HL-60/S4 (cell line): ENCODE measurements around the gene PPP1R8.

Experiments used
- in situ Hi-C: fragments of 300-500 bp; cut with MboI; formaldehyde crosslinking; loops from 2 replicates; pipeline ENCODE4 v1.14.3; 2022; ENCODE audit warnings: low sequenced_read_pairs

PPP1R8 gene

GRCh38 chr1:27831568-27832410, 1.2 kb downstream of the PPP1R8 start:
- in situ Hi-C loops = no loop called here

GRCh38 chr1:27832762-27833161, 2.2 kb downstream of the PPP1R8 start:
- in situ Hi-C loops = no loop called here

DNA sequence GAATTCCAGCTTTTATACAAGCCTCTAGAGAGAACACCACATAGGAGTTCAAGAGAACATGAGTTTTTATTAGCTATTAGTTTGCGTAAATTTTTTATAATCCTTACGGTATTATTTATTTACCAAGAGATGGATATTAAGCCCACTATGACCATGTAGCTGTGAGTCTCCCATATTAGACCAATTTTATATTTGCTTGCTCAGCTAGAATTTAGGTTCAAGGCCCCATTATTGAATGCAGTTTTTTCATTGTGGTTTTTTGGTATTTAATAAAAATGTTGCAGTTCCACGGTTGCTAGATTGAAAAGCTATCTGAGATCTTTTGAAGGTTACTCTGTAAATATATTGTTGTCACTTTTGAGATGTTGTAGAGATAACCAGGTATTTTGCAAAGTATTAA, 2.9 kb downstream of the PPP1R8 start:
- in situ Hi-C loops = no loop called here

- in situ Hi-C loops = no loop called here
Measured at GRCh38 chr1:27835046-27835445, 4.5 kb downstream of the PPP1R8 start.

DNA sequence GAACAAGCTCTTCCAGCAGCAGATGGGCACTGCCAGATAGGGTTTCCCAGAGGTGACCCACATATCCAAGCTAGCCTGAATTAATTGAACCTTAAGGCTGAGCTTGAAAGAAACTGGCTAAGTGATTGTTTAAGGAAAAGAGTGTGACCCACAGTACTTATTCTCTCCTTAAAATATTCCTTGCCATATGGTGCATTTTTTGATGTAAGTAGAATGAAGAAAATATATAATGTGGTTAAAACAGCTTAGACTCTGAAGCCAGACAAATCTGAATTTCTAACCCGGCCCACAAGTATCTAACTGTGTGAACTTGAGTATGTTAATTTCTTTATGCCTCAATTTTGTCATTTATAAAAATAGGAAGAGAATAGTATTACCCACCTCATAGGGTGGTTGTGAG, 4.9 kb downstream of the PPP1R8 start:
- in situ Hi-C loops = no loop called here

GRCh38 chr1:27849951-27850350, 19.4 kb downstream of the PPP1R8 start:
- in situ Hi-C loops = loop anchor here (10.0 to 25.0 kb wide), 2 partner anchors 105 to 362 kb away; partner anchors contain the start of gene XKR8

DNA sequence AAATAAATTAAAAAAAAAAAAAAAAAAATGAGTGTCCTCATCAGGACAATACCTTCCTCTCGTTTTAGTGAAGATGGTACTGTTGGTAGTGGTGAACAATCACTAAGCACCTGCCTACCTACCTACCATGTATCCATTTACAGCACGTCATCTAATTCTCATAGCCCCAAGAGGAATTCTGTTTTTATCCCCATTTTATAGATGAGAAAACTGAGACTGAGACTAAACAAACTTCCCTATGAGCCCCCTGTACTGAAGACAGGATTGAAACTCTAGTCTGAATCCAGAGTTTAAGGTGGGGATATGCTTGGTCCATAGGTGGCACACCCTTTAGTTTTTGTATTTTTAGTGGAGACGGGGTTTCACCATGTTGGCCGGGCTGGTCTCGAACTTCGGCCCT, 24.5 kb downstream of the PPP1R8 start:
- in situ Hi-C loops = loop anchor here (10.0 to 25.0 kb wide), 2 partner anchors 100 to 357 kb away; partner anchors contain the start of gene XKR8

DNA sequence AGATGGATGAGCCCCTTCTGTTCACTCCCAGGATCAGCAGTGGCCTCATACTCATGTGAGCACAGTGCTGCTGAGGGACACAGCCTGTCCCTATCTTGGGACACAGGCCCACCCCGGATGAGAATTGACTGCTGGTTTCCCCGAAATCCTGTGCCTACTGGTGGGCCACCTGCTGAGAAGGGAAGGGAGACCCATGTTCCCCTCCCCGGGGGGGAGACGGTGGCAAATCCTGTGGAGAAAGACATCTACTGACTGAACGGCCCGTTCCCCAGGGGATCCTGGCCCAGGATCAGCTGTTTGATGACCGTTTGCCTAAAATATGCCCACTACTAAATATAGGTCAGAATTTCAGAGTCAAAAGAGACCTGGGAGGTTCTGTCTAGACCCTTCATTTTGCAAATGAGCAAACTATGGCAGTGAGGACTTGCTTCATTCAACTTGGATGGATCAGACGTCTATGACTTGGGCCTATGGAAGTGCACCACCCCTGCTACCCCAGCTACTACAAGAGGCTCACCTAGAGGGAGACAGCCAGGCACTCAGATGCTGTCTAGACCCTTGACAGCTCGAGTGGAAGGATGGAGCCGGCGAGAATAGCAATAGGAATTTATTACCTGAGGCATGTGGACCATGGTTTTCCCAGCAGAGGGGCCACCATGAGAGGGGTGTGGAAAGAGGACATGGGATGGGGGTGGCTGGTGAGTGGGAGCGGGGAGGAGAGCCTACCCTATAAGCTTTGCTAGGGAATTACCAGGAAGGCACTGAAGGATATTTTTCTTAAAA, 26.2 kb downstream of the PPP1R8 start:
- in situ Hi-C loops = loop anchor here (10.0 to 25.0 kb wide), 2 partner anchors 98 to 356 kb away; partner anchors contain the start of gene XKR8

DNA sequence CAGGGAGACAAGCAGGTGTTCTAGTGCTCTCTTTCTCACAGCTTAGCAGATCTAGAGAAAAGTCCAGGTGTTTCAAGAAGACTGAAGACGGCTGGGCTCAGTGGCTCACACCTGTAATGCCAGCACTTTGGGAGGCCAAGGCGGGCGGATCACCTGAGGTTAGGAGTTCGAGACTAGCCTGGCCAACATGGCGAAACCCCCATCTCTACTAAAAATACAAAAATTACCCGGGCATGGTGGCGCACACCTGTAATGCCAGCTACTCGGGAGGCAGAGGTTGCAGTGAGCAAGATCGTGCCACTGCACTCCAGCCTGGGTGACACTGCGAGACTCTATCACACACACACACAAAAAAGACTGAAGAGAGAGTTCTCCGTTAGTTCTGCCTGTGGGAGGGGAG, 27.0 kb downstream of the PPP1R8 start:
- in situ Hi-C loops = loop anchor here (10.0 to 25.0 kb wide), 2 partner anchors 97 to 355 kb away; partner anchors contain the start of gene XKR8

- in situ Hi-C loops = loop anchor here (10.0 to 25.0 kb wide), 2 partner anchors 96 to 354 kb away; partner anchors contain the start of gene XKR8
Measured at GRCh38 chr1:27858072-27858948, 27.7 kb downstream of the PPP1R8 start.

- in situ Hi-C loops = loop anchor here (10.0 to 25.0 kb wide), 2 partner anchors 96 to 353 kb away; partner anchors contain the start of gene XKR8
Measured at GRCh38 chr1:27858949-27859576, 28.5 kb downstream of the PPP1R8 start.

GRCh38 chr1:27861436-27861835, 30.9 kb downstream of the PPP1R8 start:
- in situ Hi-C loops = loop anchor here (25.0 kb wide), 1 partner anchor 351 kb away; no protein-coding TSS in a partner anchor

- in situ Hi-C loops = loop anchor here (25.0 kb wide), 1 partner anchor 350 kb away; no protein-coding TSS in a partner anchor
Measured at GRCh38 chr1:27862004-27862403, 31.4 kb downstream of the PPP1R8 start.

DNA sequence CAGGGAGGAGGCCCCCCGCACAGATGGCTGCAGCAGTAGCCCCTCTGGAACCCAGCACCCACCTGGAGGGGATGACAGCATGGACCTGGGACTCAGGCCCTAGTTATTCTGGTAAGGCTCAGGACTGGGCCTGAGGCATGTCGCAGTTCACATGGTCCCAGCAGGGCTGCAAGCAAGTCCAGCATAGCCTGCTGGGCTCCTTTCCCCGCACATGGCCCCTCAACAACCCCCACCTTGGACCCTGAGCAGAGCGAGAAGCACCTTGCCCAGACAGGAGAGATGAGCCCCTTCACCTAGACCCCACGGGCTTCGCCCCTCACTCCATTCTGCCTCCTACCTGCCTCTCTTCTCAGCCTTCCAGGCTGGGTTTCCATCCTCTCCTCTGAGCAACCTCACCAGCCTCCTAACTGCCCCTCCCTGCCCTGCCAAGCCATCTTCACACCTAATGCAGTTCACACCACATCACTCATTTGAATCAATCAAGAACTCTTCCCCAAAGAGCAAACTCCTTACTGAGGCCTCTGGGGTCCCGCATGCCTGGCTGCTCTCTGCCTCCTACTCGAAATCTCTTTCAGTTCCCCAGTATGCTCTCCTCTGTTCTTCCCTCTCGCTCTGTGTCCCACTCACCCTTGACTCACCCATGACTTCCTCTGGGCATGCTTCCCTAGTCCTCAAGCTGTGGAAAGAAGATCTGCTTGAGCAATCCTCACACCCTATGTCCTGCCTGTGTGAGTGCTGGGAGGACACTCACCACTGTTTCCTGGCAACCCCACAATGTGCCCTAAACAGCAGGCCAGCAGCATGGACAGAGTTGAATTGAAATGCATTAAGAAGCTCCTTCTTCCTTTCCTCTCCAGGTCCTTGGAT, 32.3 kb downstream of the PPP1R8 start:
- in situ Hi-C loops = loop anchor here (25.0 kb wide), 1 partner anchor 349 kb away; no protein-coding TSS in a partner anchor

DNA sequence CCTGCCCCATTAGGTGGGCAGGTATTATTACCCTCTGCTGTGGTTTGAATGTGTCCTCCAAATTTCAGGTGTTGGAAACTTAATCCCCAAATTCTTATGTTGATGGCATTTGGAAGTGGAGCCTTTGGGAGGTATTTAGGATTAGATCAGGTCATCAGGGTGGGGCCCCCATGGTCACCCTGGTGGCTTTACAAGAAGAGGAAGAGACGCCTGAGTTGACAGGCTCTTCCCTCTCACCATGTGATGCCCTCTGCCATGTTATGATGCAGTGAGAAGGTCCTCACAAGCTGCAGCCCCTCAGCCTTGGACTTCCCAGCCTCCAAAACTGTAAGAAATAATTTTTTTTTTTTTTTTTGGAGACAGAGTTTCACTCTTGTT, 32.9 kb downstream of the PPP1R8 start:
- in situ Hi-C loops = loop anchor here (25.0 kb wide), 1 partner anchor 349 kb away; no protein-coding TSS in a partner anchor

DNA sequence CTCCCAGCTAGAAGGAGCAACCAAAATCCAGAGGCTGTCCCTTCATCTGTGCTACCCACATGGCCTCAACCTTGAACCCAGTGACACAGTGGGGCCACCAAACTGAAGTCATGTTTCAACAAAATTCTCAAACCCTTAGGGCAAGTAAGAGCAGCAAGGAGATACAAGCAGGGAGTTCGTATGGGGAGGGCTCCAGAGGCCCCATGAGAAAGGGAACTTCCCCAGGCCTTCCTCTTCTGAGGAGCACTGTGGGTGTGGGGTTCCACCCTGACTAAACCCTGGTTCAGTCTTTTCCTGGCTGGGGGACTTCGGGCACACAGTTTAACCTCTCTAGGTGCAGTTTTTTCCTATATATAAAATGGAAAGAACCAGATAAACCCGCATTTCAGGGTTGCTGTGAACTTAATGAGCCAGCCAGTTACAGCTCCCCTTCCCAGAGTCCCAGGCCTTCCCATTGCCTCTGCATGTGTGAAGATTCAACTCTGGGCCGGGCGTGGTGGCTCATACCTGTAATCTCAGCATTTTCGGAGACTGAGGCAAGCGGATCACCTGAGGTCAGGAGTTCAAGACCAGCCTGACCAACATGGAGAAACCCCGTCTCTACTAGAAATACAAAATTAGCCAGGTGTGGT, 33.8 kb downstream of the PPP1R8 start:
- in situ Hi-C loops = loop anchor here (25.0 kb wide), 1 partner anchor 348 kb away; no protein-coding TSS in a partner anchor

- in situ Hi-C loops = loop anchor here (25.0 kb wide), 1 partner anchor 346 kb away; no protein-coding TSS in a partner anchor
Measured at GRCh38 chr1:27865821-27866220, 35.2 kb downstream of the PPP1R8 start.

GRCh38 chr1:27868556-27868931, 38.0 kb downstream of the PPP1R8 start:
- in situ Hi-C loops = loop anchor here (25.0 kb wide), 1 partner anchor 344 kb away; no protein-coding TSS in a partner anchor
